B cell (primary cell): ENCODE data around the gene RASSF3.

ENCODE experiments used
- CTCF ChIP-seq: fragments of 200-600 bp; IDR thresholded peaks from one replicate; pipeline ENCODE4 v1.8.0; 2022; ENCODE audit warnings: antibody characterized with exemption, mild to moderate bottlenecking
- EZH2 ChIP-seq: IDR thresholded peaks from 2 replicates; pipeline ENCODE4 v1.6.1; 2012; ENCODE audit warnings: borderline replicate concordance, low read depth, mild to moderate bottlenecking, moderate library complexity, low read length; ENCODE audit not compliant: insufficient read depth, poor library complexity, severe bottlenecking

GRCh38 chr12:64610079-64610659, at the start of gene RASSF3:
- no peak for TF ChIP-seq CTCF
- TF ChIP-seq EZH2: no peak
